K562 (cell line): ENCODE results near the gene TAS1R3. TPM values are rescaled to one million over a fixed set of nuclear protein-coding genes. Genes with fewer than 3 reads are reported as not detected.

Experiments
- CAMTA2 ChIP-seq: fragments of 250-450 bp; sonication (Bioruptor Pico); conservative IDR thresholded peaks from 2 replicates; pipeline ENCODE4 v1.5.1; 2022
- HDAC3 ChIP-seq: fragments of 450-650 bp; IDR thresholded peaks from 2 replicates; pipeline ENCODE4 v1.6.1; 2018; ENCODE audit warnings: borderline replicate concordance, mild to moderate bottlenecking, moderate library complexity; ENCODE audit not compliant: partially characterized antibody
- MLX ChIP-seq, 2 experiments: fragments of 450-650 bp in 1 of 2; sonication (generic) in 1 of 2; formaldehyde crosslinking; conservative IDR thresholded peaks; 2 replicates each; pipeline versions ENCODE4 v1.4.0 to v1.8.1; 2020 to 2022; ENCODE audit warnings: mild to moderate bottlenecking in 1 of 2, missing genetic modification reagents in 1 of 2
- PHB2 ChIP-seq: fragments of 450-650 bp; IDR thresholded peaks from 2 replicates; pipeline ENCODE4 v1.6.1; 2017; ENCODE audit warnings: low read depth
- POLR2AphosphoS2 ChIP-seq: IDR thresholded peaks from 2 replicates; pipeline ENCODE4 v1.6.1; 2012; ENCODE audit warnings: low read length, improper control_type of control experiment
- PPARD ChIP-seq: fragments of 250-450 bp; sonication (Bioruptor Pico); IDR thresholded peaks from 2 replicates; pipeline ENCODE4 v1.8.0; 2022; ENCODE audit warnings: inconsistent platforms, mild to moderate bottlenecking, moderate library complexity
- REST ChIP-seq, 2 experiments: fragments of 450-650 bp; formaldehyde crosslinking in 1 of 2; IDR thresholded peaks; 2 replicates each; pipeline versions ENCODE4 v1.4.0 to v1.6.1; 2014 to 2020; ENCODE audit warnings: mild to moderate bottlenecking in 2 of 2, borderline replicate concordance in 1 of 2, low read depth in 1 of 2
- RNF219 ChIP-seq: fragments of 250-450 bp; sonication (Bioruptor Pico); IDR thresholded peaks from 2 replicates; pipeline ENCODE4 v1.5.0; 2022; ENCODE audit warnings: mild to moderate bottlenecking
- SRSF1 ChIP-seq: fragments of 200-400 bp; formaldehyde crosslinking; IDR thresholded peaks from 2 replicates; pipeline ENCODE4 v1.6.1; 2017; ENCODE audit warnings: mild to moderate bottlenecking, low read depth, low read length, moderate library complexity
- TOE1 ChIP-seq, 2 experiments: fragments of 450-650 bp in 1 of 2; sonication (generic) in 1 of 2; formaldehyde crosslinking in 1 of 2; IDR thresholded peaks; 2 replicates each; pipeline versions ENCODE4 v1.7.1 to v1.8.0; 2016 to 2022; ENCODE audit warnings: borderline replicate concordance in 2 of 2, mild to moderate bottlenecking in 2 of 2, antibody characterized with exemption in 1 of 2, inconsistent platforms in 1 of 2, low read depth in 1 of 2, missing genetic modification reagents in 1 of 2, moderate library complexity in 1 of 2
- ZC3H4 ChIP-seq: sonication (generic); formaldehyde crosslinking; IDR thresholded peaks from 2 replicates; pipeline ENCODE4 v1.9.0; 2021; ENCODE audit warnings: missing genetic modification reagents, borderline replicate concordance
- ZNF511 ChIP-seq: sonication (generic); formaldehyde crosslinking; IDR thresholded peaks from 2 replicates; pipeline ENCODE4 v1.8.0; 2022; ENCODE audit warnings: mild to moderate bottlenecking, missing genetic modification reagents
- polyA plus RNA-seq, 8 experiments: library from polyadenylated mRNA; depleted of rRNA in 4 of 8; stranded (reverse) in 5 of 8; unstranded in 3 of 8; fragments of >200 nt; fragmentation: Nextera tagmentation in 2 of 8; fragmentation: Illumina TruSeq in 1 of 8; extraction: Ambion mirVana in 2 of 8; extraction: Trizol in 1 of 8; gene quantifications; 2 replicates each; pipeline versions ENCODE4 v1.2.1 to v1.2.3, GENCODE V29; 2011 to 2014; ENCODE audit warnings: inconsistent platforms in 1 of 8, missing spikeins in 1 of 8
- total RNA-seq, 7 experiments: library from RNA; depleted of rRNA in 6 of 7; stranded (reverse); fragments of >200 nt in 6 of 7; fragmentation: Illumina TruSeq in 2 of 7; extraction: Trizol in 2 of 7; gene quantifications; 2 replicates each; pipeline versions ENCODE4 v1.2.1 to v1.2.3, GENCODE V29; 2011 to 2021; ENCODE audit warnings: low replicate concordance in 1 of 7

TAS1R3 gene
- total and polyA plus RNA-seq, 9 of the 15 experiments (the other 6 are each of a cell fraction or from before 2014, with no cell fraction given) = 0.07 to 0.13 TPM; not detected in 7

DNA sequence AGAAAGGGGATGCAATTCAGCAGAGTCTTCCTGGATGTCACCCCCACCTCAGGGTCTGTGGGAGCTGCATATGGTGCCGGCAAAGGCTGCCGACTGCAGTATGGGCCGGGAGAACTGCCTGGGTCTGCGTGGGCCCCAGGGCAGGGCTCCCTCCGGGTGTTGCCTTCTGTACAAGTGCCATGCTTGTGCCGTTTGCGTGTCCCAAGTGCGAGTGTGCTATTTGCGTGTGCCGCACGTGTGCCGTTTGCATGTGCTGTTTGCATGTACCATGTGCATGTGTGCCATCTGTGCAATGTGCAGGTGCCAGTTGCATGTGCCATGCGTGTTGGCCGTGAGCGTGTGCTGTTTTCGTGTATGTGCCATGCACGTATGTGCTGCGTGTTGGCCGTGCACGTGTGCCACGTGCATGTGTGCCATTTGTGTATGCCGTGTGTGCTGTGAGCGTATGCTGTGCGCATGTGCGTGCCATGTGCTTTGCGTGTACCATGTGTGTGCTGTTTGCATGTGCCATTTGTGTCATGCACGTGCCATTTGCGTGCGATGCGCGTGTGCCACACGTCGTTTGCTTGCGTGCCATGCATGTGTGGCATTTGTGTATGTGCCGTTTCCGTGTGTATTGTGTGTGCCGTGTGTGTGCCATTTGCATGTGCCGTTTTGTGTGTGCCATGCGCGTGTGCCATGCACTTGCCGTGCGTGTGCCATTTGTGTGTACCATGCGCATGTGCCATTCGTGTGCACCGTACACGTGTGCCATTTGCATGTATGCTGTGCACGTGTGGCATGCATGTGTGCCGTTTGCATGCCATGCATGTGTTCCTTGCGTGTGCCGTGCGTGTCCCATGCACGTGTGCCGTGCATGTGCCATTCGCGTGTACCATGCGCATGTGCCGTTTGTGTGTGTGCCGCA, 1.5 kb upstream of the TAS1R3 start (continued):
- TF ChIP-seq POLR2AphosphoS2 = peak; percentile 45; the same call in 1 of the 2 replicates
- no peak for TF ChIP-seq RNF219
- peak; percentile 66; the same call in 1 of the 2 replicates for TF ChIP-seq ZC3H4 (CRISPR knock-in tag)
- TF ChIP-seq MLX (CRISPR knock-in tag; conservative IDR thresholded peaks at IDR 0.05) = 0 out of 4 replicates have a peak, but pooled peaks of 1 of the 2 experiments have one; percentile 42
- TF ChIP-seq HDAC3 = no peak
- TF ChIP-seq ZNF511 (CRISPR knock-in tag) = 0 out of 2 replicates have a peak, but pooled peaks have one; percentile 41
- no peak for TF ChIP-seq REST (IDR thresholded peaks at IDR 0.05; ENCODE audit: borderline replicate concordance)
- TF ChIP-seq REST (CRISPR knock-in tag; IDR thresholded peaks at IDR 0.05; ENCODE audit: low read depth) = 0 out of 2 replicates have a peak, but pooled peaks have one; percentile 35
- TF ChIP-seq PHB2 = no peak
- TF ChIP-seq SRSF1 = 0 out of 2 replicates have a peak, but pooled peaks have one; percentile 58
- TF ChIP-seq PPARD (CRISPR knock-in tag) = no peak
- TF ChIP-seq CAMTA2 = no peak
- TF ChIP-seq TOE1 (IDR thresholded peaks at IDR 0.05; ENCODE audit: borderline replicate concordance) = no peak
- TF ChIP-seq TOE1 (CRISPR knock-in tag; IDR thresholded peaks at IDR 0.05; ENCODE audit: borderline replicate concordance, low read depth) = 0 out of 2 replicates have a peak, but pooled peaks have one; percentile 43
